Ammon's horn (tissue), 1 donor: ENCODE results near the gene COA8.

Source experiments
- DNase-seq: peaks from one replicate; pipeline ENCODE4 v3.0.0-alpha.2; 2016; ENCODE audit warnings: low spot score

The COA8 gene

GRCh38 chr14:103537175-103537990 is 25.4 kb upstream of the COA8 start:
- no peak for DNase-seq

GRCh38 chr14:103538291-103539055 is 24.3 kb upstream of the COA8 start:
- DNase-seq: no peak

- no peak for DNase-seq
These were observed 23.5 kb upstream of the COA8 start for GRCh38 chr14:103539056-103539825.

- DNase-seq: no peak
These were observed 21.7 kb upstream of the COA8 start for GRCh38 chr14:103540821-103541708.

- DNase-seq: no peak
These were observed 20.8 kb upstream of the COA8 start for GRCh38 chr14:103541709-103542604.

- DNase-seq: peak; percentile 95
These were observed 20.1 kb upstream of the COA8 start for GRCh38 chr14:103542605-103543088.

GRCh38 chr14:103543140-103543539 is 19.6 kb upstream of the COA8 start:
- no peak for DNase-seq

GRCh38 chr14:103543721-103544387 is 18.9 kb upstream of the COA8 start:
- peak; percentile 61 for DNase-seq

GRCh38 chr14:103544388-103545218 is 18.2 kb upstream of the COA8 start:
- peak; percentile 93 for DNase-seq

GRCh38 chr14:103545219-103545914 is 17.4 kb upstream of the COA8 start:
- DNase-seq: no peak

- no peak for DNase-seq
These were observed 16.7 kb upstream of the COA8 start for GRCh38 chr14:103545915-103546651.

GRCh38 chr14:103546652-103547454 is 15.9 kb upstream of the COA8 start:
- peak; percentile 84 for DNase-seq

- no peak for DNase-seq
These were observed 15.3 kb upstream of the COA8 start for GRCh38 chr14:103547455-103547940.

- DNase-seq: no peak
These were observed 14.8 kb upstream of the COA8 start for GRCh38 chr14:103547941-103548462.

GRCh38 chr14:103548463-103549351 is 14.1 kb upstream of the COA8 start:
- peak; percentile 73 for DNase-seq
